ENCODE measurements around the gene OR52I1.

The OR52I1 gene

DNA sequence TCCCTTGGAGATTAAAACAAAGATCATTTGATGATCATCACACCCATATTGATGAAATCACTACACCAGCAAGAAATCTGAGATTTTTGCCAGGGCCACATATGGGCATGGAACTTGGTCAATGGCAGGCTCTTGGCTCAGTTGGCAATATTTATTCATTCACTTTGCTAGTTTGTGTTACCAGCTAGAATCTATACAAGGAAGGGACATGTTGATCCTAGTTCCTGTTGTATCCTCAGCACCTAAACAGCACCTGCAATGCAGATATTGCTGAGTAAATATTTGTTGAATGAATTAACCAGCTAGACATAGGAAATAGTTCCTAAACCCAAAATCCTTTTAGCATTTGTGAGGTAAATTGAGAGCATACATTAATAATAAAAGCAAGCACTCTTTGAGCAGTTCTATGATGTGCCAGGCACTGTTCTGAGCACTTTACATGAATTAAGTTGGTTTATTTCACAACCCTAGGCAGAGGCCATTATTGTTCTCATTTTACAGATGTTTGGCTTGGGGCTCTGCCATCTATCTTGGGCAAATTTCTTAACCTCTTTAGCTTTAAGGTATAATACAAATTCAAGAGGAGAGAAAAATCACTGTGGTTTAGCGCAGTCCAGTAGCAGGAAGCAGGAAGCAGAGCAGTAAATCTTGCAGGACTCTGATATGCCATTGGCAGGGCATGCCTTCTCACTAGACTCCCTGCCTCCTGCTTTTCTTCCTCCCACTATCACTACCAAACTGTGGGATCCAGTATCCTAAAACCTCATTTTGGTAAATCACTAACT lies 12.6 kb downstream of the OR52I1 start:
- Histone ChIP-seq H3K4me3 (ENCODE audit: low read depth in 1 of 2, low read length in 1 of 2) (no peak overlapping the region), H3K27ac (no peak overlapping the region)

DNA sequence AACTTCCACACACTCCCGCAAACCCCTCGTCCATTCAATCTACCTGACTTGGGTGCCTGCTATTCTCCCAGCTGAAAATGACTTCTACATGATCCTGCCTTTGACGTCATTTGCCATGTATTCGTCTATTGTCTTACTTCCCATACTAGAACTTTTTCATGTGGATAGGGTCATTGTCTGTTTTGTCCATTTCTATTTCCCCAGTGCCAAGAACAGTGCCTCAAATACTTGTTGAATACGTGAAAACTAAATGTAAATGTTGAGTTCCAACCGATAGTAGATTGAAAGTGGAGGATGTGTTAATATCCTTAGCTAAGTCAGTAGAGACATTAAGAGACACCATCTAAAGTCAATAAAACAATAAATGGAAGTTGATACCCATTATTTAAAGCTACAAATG lies 13.3 kb downstream of the OR52I1 start:
- no peaks in the 10 kb centered on the region for H3K27me3 ChIP-seq
- peaks cover 16% of the 10 kb centered on the region for H3K36me3 ChIP-seq
- no peak overlapping the region for H3K27ac ChIP-seq
- H3K4me3 ChIP-seq (ENCODE audit: low read depth in 1 of 2, low read length in 1 of 2): peak overlapping the region; percentile 61 to 82
- TF ChIP-seq, protein P1, sequence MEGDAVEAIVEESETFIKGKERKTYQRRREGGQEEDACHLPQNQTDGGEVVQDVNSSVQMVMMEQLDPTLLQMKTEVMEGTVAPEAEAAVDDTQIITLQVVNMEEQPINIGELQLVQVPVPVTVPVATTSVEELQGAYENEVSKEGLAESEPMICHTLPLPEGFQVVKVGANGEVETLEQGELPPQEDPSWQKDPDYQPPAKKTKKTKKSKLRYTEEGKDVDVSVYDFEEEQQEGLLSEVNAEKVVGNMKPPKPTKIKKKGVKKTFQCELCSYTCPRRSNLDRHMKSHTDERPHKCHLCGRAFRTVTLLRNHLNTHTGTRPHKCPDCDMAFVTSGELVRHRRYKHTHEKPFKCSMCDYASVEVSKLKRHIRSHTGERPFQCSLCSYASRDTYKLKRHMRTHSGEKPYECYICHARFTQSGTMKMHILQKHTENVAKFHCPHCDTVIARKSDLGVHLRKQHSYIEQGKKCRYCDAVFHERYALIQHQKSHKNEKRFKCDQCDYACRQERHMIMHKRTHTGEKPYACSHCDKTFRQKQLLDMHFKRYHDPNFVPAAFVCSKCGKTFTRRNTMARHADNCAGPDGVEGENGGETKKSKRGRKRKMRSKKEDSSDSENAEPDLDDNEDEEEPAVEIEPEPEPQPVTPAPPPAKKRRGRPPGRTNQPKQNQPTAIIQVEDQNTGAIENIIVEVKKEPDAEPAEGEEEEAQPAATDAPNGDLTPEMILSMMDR (IDR thresholded peaks at IDR 0.05): no peak
- H3K4me1 ChIP-seq (ENCODE audit: control insufficient read depth in 1 of 2, insufficient read depth in 1 of 2, low read depth in 1 of 2, low read length in 1 of 2): peaks cover 15 to 31% of the 10 kb centered on the region in 2 experiments
- no peaks in the 10 kb centered on the region for H3K9me3 ChIP-seq

More for the DNA sequence above, 12.6 kb downstream of the OR52I1 start:
- peaks cover 15 to 31% of the 10 kb centered on the region in 2 experiments for H3K4me1 ChIP-seq (ENCODE audit: control insufficient read depth in 1 of 2, insufficient read depth in 1 of 2, low read depth in 1 of 2, low read length in 1 of 2)
- TF ChIP-seq, protein P1 (IDR thresholded peaks at IDR 0.05): no peak
- H3K27me3 ChIP-seq: no peaks in the 10 kb centered on the region
- peaks cover 23% of the 10 kb centered on the region for H3K36me3 ChIP-seq
- no peaks in the 10 kb centered on the region for H3K9me3 ChIP-seq

DNA sequence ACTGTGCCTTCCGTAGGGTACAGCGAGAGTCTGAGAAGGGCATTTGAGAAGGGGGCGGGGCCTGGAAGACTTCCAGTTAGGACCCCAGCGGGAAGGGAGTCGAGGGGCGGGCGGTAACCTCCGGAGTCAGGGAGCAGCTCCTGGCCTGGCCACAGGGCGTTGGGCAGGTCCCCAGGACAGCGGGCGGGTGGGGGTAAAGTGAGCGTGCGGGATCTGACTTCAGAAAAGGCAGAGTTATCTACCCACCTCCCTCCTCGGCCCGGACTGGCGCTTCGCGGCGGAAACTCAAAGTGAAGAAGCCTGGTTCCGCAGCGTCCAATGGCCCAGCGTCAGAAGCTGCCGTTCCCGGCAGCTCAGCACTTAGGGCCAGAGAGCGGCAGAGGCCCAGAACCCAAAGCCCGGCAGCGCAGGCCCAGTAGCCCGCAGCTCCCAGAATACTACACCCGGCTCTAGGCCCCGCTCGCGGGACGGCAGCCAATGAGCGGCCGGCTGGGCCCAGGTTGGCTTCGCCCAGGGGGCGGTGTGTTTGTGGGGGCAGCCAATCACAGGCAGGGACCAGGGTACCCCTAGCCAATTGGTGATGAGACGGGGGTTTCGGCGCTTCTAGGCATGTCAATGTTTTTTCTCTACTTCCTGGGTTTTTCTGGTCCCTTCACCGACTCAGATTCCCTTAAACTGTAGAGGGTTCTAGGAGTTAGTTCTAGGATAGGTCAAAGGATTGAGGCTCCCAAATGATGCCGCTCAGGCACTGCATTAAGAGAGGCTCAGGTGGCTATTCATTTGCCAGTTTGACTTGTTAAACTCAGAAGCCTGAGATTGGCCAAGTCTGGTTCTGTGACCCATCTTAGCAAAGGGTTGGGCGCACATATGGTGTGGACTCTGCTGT lies 14.2 kb downstream of the OR52I1 start, which contains the start of gene TRIM68:
TSS of gene TRIM68 (minus strand) at position 451 of the 886 bp plus-strand sequence. CDS start 2,727 bp downstream, outside the sequence.
- no peaks in the 10 kb centered on the region for H3K9me3 ChIP-seq
- H3K27me3 ChIP-seq: no peaks in the 10 kb centered on the region
- H3K4me1 ChIP-seq (ENCODE audit: control insufficient read depth in 1 of 2, insufficient read depth in 1 of 2, low read depth in 1 of 2, low read length in 1 of 2): peaks cover 15 to 31% of the 10 kb centered on the region in 2 experiments
- peaks cover 7% of the 10 kb centered on the region for H3K36me3 ChIP-seq
- H3K27ac ChIP-seq: peak within 1 kb of the TSS; percentile 78
- H3K4me3 ChIP-seq (ENCODE audit: low read depth in 1 of 2, low read length in 1 of 2): peak within 1 kb of the TSS; percentile 61 to 82
- TF ChIP-seq, protein P1 (IDR thresholded peaks at IDR 0.05): peak; percentile 2

DNA sequence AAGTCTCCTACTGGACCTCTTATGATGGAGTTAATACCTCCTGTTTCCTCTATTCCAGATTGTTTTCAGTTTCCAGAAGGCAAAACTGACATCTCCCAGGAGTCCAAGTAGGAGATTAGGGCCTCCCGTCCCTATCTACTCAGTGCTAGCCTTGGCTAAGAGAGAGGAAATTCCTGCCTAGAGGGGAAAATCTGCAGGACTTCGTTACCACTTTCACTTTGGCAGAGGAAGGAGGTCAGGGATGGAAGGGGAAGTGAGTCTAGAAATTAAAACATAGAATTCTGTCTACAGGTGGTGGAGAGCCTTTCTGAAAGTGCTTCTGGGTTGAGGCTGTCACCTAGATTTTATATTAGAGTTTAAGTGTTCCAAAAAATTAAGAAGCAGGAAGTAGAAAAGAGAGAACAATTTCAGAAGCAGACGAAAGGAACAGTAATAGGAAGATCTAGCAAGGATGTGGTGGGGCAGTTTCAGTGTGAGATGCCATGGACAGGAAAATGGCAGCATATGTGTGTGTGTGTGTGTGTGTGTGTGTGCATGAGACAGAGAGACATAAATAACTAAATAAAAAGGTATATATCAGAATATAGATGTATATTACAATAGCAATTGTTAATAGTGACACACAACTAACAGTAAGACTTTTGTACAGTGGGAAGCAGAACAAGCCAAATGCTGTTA lies 16.6 kb downstream of the OR52I1 start:
- H3K27me3 ChIP-seq: peaks cover 4% of the 10 kb centered on the region
- H3K36me3 ChIP-seq: no peaks in the 10 kb centered on the region
- TF ChIP-seq, protein P1 (IDR thresholded peaks at IDR 0.05): no peak
- peaks cover 15 to 31% of the 10 kb centered on the region in 2 experiments for H3K4me1 ChIP-seq (ENCODE audit: control insufficient read depth in 1 of 2, insufficient read depth in 1 of 2, low read depth in 1 of 2, low read length in 1 of 2)
- H3K27ac ChIP-seq: peak overlapping the region; percentile 35
- no peaks in the 10 kb centered on the region for H3K9me3 ChIP-seq
- peak overlapping the region in 1 of 2 experiments; percentile 0 for H3K4me3 ChIP-seq (ENCODE audit: low read depth in 1 of 2, low read length in 1 of 2)

DNA sequence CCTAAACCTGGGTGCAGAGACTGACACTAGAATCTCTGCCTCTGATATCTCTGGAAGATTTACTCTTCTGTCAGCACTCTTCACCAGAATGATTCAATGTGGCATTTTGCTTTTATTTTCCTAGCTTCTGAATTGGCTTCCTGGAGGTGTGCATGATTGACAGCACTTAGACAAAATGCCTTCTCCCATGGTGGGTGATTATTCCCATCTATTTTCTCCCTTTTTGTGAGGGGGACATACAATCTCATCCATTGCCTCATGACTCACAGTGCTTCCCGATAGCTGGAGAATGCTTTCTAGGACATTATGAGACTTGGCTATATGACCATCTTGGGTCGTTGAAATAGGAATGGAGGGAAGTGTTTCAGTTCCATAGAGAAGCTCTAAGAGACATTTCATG lies 18.1 kb downstream of the OR52I1 start:
- H3K36me3 ChIP-seq: no peaks in the 10 kb centered on the region
- TF ChIP-seq, protein P1 (IDR thresholded peaks at IDR 0.05): no peak
- H3K27me3 ChIP-seq: peaks cover 4% of the 10 kb centered on the region

More for the DNA sequence above, 18.1 kb downstream of the OR52I1 start:
- H3K27ac ChIP-seq: no peak overlapping the region
- H3K4me1 ChIP-seq (ENCODE audit: control insufficient read depth in 1 of 2, insufficient read depth in 1 of 2, low read depth in 1 of 2, low read length in 1 of 2): peaks cover 12 to 26% of the 10 kb centered on the region in 2 experiments
- H3K9me3 ChIP-seq: no peaks in the 10 kb centered on the region
- no peak overlapping the region for H3K4me3 ChIP-seq (ENCODE audit: low read depth in 1 of 2, low read length in 1 of 2)
